ENCODE data around the gene DYNLT1. TPM values are rescaled to one million over a fixed set of nuclear protein-coding genes. Genes with fewer than 3 reads are reported as not detected.
"Not testable (repeated sequence)": the region's sequence is repeated elsewhere in the genome, so short reads cannot be mapped to it uniquely, and the experiment has no call there.

The DYNLT1 gene
- total RNA-seq, 4 donors from 2014 or later: 2.8 to 104 (median 75.5) TPM

GRCh38 chr6:158619922-158620801 is 24.4 kb downstream of the DYNLT1 start:
- Histone ChIP-seq H3K27me3 (no peaks in the 10 kb centered on the region), H3K9me3 (no peaks in the 10 kb centered on the region), H3K4me1 (peaks cover 0 to 9% (median 4%) of the 10 kb centered on the region in 4 donors), H3K4me3 (no peak overlapping the region), H3K36me3 (peaks cover 0 to 12% (median 5%) of the 10 kb centered on the region in 4 donors), H3K27ac (no peak overlapping the region)
- 50 to 87% methylated on average over 2 to 17 of the region's 17 CpGs for WGBS, 2 donors (ENCODE audit: low coverage in 1 of 2)
- no peak for DNase-seq
- intact Hi-C loops (cut with DNase I; ENCODE audit: low total_unique reads): no loop called here
- in situ Hi-C loops (cut with MboI; ENCODE audit: low pct_ligation_motif_present in 1 of 4, low pct_unique_long_range_greater_than_20kb in 1 of 4, low sequenced_read_pairs in 3 of 4): loop anchor here in 2 of 4 donors (25.0 kb wide), 1 partner anchor 408 kb away; no protein-coding TSS in a partner anchor
- TF ChIP-seq POLR2AphosphoS5 (IDR thresholded peaks at IDR 0.05): no peak

- H3K4me3 ChIP-seq; H3K27me3 ChIP-seq; H3K27ac ChIP-seq; H3K4me1 ChIP-seq; DNase-seq; intact Hi-C loops (cut with DNase I; ENCODE audit: low total_unique reads); H3K9me3 ChIP-seq: not testable (repeated sequence)
- in situ Hi-C loops (cut with MboI; ENCODE audit: low pct_ligation_motif_present in 1 of 4, low pct_unique_long_range_greater_than_20kb in 1 of 4, low sequenced_read_pairs in 3 of 4): loop anchor here in 2 of 4 donors (25.0 kb wide), 1 partner anchor 406 kb away; no protein-coding TSS in a partner anchor
- peaks cover 0 to 17% (median 6%) of the 10 kb centered on the region in 4 donors for H3K36me3 ChIP-seq
- WGBS, 2 donors (ENCODE audit: low coverage in 1 of 2): 89 to 96% methylated on average over 3 of the region's 3 CpGs
Observed at GRCh38 chr6:158618289-158618688, 26.3 kb downstream of the DYNLT1 start.

- DNase-seq; intact Hi-C loops (cut with DNase I; ENCODE audit: low total_unique reads); H3K9me3 ChIP-seq; H3K4me3 ChIP-seq; H3K4me1 ChIP-seq; H3K27ac ChIP-seq; H3K27me3 ChIP-seq: not testable (repeated sequence)
- H3K36me3 ChIP-seq: peaks cover 0 to 26% (median 5%) of the 10 kb centered on the region in 4 donors
- in situ Hi-C loops (cut with MboI; ENCODE audit: low pct_ligation_motif_present in 1 of 4, low pct_unique_long_range_greater_than_20kb in 1 of 4, low sequenced_read_pairs in 3 of 4): loop anchor here in 2 of 4 donors (25.0 kb wide), 1 partner anchor 402 kb away; no protein-coding TSS in a partner anchor
- 89 to 93% methylated on average over 3 of the region's 3 CpGs for WGBS, 2 donors (ENCODE audit: low coverage in 1 of 2)
Observed at GRCh38 chr6:158614606-158615005, 29.9 kb downstream of the DYNLT1 start.

GRCh38 chr6:158611541-158612370 is 32.8 kb downstream of the DYNLT1 start:
- WGBS, 2 donors (ENCODE audit: low coverage in 1 of 2): 63 to 65% methylated on average over 2 to 14 of the region's 14 CpGs
- Histone ChIP-seq H3K9me3 (no peaks in the 10 kb centered on the region), H3K4me3 (no peak overlapping the region), H3K27me3 (no peaks in the 10 kb centered on the region), H3K27ac (no peak overlapping the region), H3K36me3 (peaks cover 0 to 41% (median 14%) of the 10 kb centered on the region in 4 donors), H3K4me1 (no peaks in the 10 kb centered on the region)
- TF ChIP-seq EP300 (IDR thresholded peaks at IDR 0.05; ENCODE audit: low read depth) (no peak), CTCF (IDR thresholded peaks at IDR 0.05) (no peak), POLR2AphosphoS5 (IDR thresholded peaks at IDR 0.05) (no peak), POLR2A (IDR thresholded peaks at IDR 0.05) (no peak)
- intact Hi-C loops (cut with DNase I; ENCODE audit: low total_unique reads): no loop called here
- DNase-seq: no peak
- in situ Hi-C loops (cut with MboI; ENCODE audit: low pct_ligation_motif_present in 1 of 4, low pct_unique_long_range_greater_than_20kb in 1 of 4, low sequenced_read_pairs in 3 of 4): loop anchor here in 2 of 4 donors (25.0 kb wide), 1 partner anchor 399 kb away; no protein-coding TSS in a partner anchor

- DNase-seq: no peak
- no peaks in the 10 kb centered on the region for H3K4me1 ChIP-seq
- H3K27ac ChIP-seq: no peak overlapping the region
- H3K36me3 ChIP-seq: peaks cover 0 to 46% (median 14%) of the 10 kb centered on the region in 4 donors
- intact Hi-C loops (cut with DNase I; ENCODE audit: low total_unique reads) (no loop called here), in situ Hi-C loops (cut with MboI; ENCODE audit: low pct_ligation_motif_present in 1 of 4, low pct_unique_long_range_greater_than_20kb in 1 of 4, low sequenced_read_pairs in 3 of 4) (loop anchor here in 2 of 4 donors (25.0 kb wide), 1 partner anchor 399 kb away; no protein-coding TSS in a partner anchor)
- no peaks in the 10 kb centered on the region for H3K9me3 ChIP-seq
- 73% methylated on average over 3 of the region's 3 CpGs; no CpG with 5 or more reads in 1 of the 2 donors for WGBS, 2 donors (ENCODE audit: low coverage in 1 of 2)
- H3K27me3 ChIP-seq: no peaks in the 10 kb centered on the region
- no peak overlapping the region for H3K4me3 ChIP-seq
- TF ChIP-seq POLR2AphosphoS5 (IDR thresholded peaks at IDR 0.05) (no peak), CTCF (IDR thresholded peaks at IDR 0.05) (no peak), POLR2A (IDR thresholded peaks at IDR 0.05) (no peak)
Observed at GRCh38 chr6:158611039-158611438, 33.5 kb downstream of the DYNLT1 start.
